Measurements from ENCODE around the gene CEP295NL.
"Not testable (repeated sequence)": the region's sequence is repeated elsewhere in the genome, so short reads cannot be mapped to it uniquely, and the experiment has no call there.

CEP295NL gene

GRCh38 chr17:78918979-78919378 lies 16.0 kb upstream of the CEP295NL start:
- Mint-ChIP-seq H3K4me1 (peaks cover 47% of the 10 kb centered on the region), H3K27me3 (no peaks in the 10 kb centered on the region), H3K4me3 (no peak overlapping the region), H3K27ac (no peak overlapping the region), H3K9me3 (no peaks in the 10 kb centered on the region)
- no peak for DNase-seq
- ATAC-seq: no peak

DNA sequence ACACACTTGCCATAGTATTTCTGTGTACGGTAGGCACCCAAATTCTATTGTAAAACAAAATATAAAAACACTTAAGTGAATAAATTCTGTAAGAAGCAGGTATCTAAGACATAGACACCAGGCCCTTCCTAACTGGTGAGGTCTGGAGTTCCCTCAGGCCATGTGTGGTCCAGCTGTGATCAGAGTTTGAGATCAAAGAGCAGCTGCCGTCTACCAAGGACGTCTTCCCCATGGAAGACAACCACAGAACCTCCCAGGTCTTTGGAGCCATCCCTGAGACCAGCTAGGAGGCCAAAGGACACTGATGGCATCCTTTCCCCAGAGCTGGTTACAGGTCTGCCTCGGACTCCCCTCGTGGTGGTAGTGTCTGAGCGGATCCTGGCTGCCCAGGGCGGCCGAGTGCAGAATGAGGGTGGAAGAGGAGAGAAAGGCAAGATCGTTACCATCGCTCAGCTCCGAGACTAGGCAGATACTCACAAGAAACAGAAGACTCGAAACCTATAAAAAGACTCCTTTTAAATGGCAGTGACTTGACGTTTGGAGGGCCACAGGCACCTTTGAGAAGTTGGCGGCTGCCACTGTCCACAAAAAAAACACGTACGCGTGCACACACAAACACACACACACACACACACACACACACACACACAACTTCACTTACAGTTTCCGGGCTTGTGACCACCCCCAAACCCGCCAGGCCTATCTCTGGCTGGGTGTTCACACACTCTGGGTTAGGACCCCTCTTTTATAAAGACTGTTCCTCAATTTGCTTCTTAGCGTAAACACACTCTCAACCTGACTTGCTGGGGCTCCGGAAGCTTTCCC lies 14.7 kb upstream of the CEP295NL start:
- H3K27ac Mint-ChIP-seq: no peak overlapping the region
- H3K4me1 Mint-ChIP-seq: peaks cover 33% of the 10 kb centered on the region
- no peak for DNase-seq
- no peak for ATAC-seq
- H3K27me3 Mint-ChIP-seq: no peaks in the 10 kb centered on the region
- H3K4me3 Mint-ChIP-seq: peak overlapping the region in 1 of 2 donors; percentile 45
- H3K9me3 Mint-ChIP-seq: no peaks in the 10 kb centered on the region

- H3K4me1 Mint-ChIP-seq: peaks cover 29% of the 10 kb centered on the region
- no peaks in the 10 kb centered on the region for H3K27me3 Mint-ChIP-seq
- H3K9me3 Mint-ChIP-seq: no peaks in the 10 kb centered on the region
- DNase-seq (no peak), ATAC-seq (no peak)
- peak overlapping the region; percentile 80 to 85 for H3K27ac Mint-ChIP-seq
- peak overlapping the region; percentile 10 to 74 for H3K4me3 Mint-ChIP-seq
Observed at GRCh38 chr17:78915872-78916632, 13.1 kb upstream of the CEP295NL start.

DNA sequence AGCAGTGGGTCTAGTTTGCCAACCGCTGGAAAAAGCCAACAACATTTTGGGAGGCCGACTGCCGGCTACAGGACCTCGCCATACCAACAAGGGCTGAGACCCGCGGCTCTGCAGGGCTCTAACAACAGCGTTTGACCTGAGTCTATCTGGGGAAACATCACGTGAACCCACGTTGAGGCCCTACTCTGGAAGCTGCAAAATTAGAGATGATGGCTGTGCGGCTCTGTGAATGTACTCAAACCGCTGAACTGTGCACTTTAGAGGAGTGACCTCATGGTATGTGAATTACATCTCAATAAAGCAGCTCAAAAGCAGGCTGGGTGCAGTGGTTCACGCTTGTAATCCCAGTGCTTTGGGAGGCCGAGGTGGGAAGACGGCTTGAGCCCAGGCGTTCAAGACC lies 10.1 kb upstream of the CEP295NL start:
- Mint-ChIP-seq H3K4me1 (peaks cover 23% of the 10 kb centered on the region), H3K9me3 (no peaks in the 10 kb centered on the region), H3K27ac (no peak overlapping the region), H3K27me3 (no peaks in the 10 kb centered on the region), H3K4me3 (no peak overlapping the region)
- ATAC-seq (no peak), DNase-seq (no peak)

- Mint-ChIP-seq H3K27ac (no peak overlapping the region), H3K4me3 (no peak overlapping the region), H3K27me3 (no peaks in the 10 kb centered on the region), H3K4me1 (peaks cover 15% of the 10 kb centered on the region), H3K9me3 (no peaks in the 10 kb centered on the region)
- ATAC-seq (no peak), DNase-seq (no peak)
Observed at GRCh38 chr17:78912082-78912481, 9.1 kb upstream of the CEP295NL start.

GRCh38 chr17:78911543-78911942 lies 8.5 kb upstream of the CEP295NL start:
- H3K27me3 Mint-ChIP-seq, H3K4me3 Mint-ChIP-seq, ATAC-seq, H3K9me3 Mint-ChIP-seq, DNase-seq, H3K27ac Mint-ChIP-seq: not testable (repeated sequence)
- peaks cover 12% of the 10 kb centered on the region for H3K4me1 Mint-ChIP-seq

- Mint-ChIP-seq H3K27me3 (no peaks in the 10 kb centered on the region), H3K4me3 (no peak overlapping the region), H3K27ac (no peak overlapping the region), H3K4me1 (peaks cover 3% of the 10 kb centered on the region), H3K9me3 (no peaks in the 10 kb centered on the region)
- DNase-seq: no peak
- ATAC-seq: no peak
Observed at GRCh38 chr17:78910497-78911284, 7.7 kb upstream of the CEP295NL start.

- no peak for ATAC-seq
- H3K9me3 Mint-ChIP-seq: no peaks in the 10 kb centered on the region
- H3K4me3 Mint-ChIP-seq: no peak overlapping the region
- H3K27ac Mint-ChIP-seq: peak overlapping the region; percentile 29 to 68
- H3K4me1 Mint-ChIP-seq: peaks cover 6% of the 10 kb centered on the region
- DNase-seq: no peak
- no peaks in the 10 kb centered on the region for H3K27me3 Mint-ChIP-seq
Observed at GRCh38 chr17:78908426-78908825, 5.4 kb upstream of the CEP295NL start.

DNA sequence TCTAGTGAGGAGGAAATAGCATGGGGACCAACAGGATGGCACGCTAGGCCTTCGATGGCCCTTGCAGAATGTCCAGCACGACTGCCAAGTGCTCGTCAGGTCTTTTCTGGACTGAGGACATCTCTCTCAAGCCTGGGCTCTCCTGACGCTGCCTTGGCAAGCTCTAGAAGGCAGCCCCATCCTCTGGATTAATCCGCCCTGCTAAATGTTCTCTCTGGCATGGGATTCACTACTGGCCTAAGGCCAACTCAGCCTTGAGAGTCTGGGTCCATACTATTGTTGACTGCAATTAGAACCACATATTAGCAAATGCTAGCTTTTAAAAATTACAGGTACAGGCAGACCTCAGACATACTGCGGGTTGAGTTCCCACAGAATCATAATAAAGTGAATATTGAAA lies 2.5 kb upstream of the CEP295NL start:
- peaks cover 6% of the 10 kb centered on the region for H3K27me3 Mint-ChIP-seq
- H3K9me3 Mint-ChIP-seq: no peaks in the 10 kb centered on the region
- H3K4me3 Mint-ChIP-seq: no peak overlapping the region
- H3K4me1 Mint-ChIP-seq: peaks cover 17% of the 10 kb centered on the region
- no peak for DNase-seq
- no peak overlapping the region for H3K27ac Mint-ChIP-seq
- ATAC-seq: no peak

- Mint-ChIP-seq H3K27ac (no peak overlapping the region), H3K4me1 (peaks cover 17% of the 10 kb centered on the region), H3K4me3 (no peak overlapping the region), H3K9me3 (no peaks in the 10 kb centered on the region), H3K27me3 (peaks cover 6% of the 10 kb centered on the region)
- ATAC-seq (no peak), DNase-seq (no peak)
Observed at GRCh38 chr17:78905116-78905515, 2.1 kb upstream of the CEP295NL start.

- no peak overlapping the region for H3K4me3 Mint-ChIP-seq
- no peak for ATAC-seq
- H3K9me3 Mint-ChIP-seq: no peaks in the 10 kb centered on the region
- no peak overlapping the region for H3K27ac Mint-ChIP-seq
- DNase-seq: no peak
- H3K27me3 Mint-ChIP-seq: peaks cover 6% of the 10 kb centered on the region
- peaks cover 17% of the 10 kb centered on the region for H3K4me1 Mint-ChIP-seq
Observed at GRCh38 chr17:78904371-78904770, 1.4 kb upstream of the CEP295NL start.

DNA sequence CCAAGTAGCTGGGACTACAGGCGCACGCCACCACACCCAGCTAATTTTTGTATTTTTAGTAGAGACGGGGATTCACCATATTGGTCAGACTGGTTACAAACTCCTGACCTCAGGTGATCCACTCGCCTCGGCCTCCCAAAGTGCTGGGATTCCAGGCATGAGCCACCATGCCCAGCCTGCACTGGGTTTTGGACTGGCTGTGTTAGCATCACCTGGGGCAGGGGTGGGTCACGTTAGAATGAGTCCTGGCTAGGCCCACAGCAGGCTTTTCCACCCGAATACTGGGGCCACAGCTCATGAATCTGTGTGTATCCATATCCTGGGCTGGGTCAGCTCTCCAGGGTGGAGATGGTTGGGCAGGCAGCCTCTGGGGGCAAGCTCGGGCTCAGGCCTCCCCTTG lies 770 bp downstream of the CEP295NL start:
- not testable (repeated sequence) for H3K9me3 Mint-ChIP-seq, H3K27me3 Mint-ChIP-seq, H3K4me3 Mint-ChIP-seq, H3K27ac Mint-ChIP-seq, DNase-seq, ATAC-seq
- H3K4me1 Mint-ChIP-seq: peaks cover 17% of the 10 kb centered on the region

GRCh38 chr17:78901806-78902205 lies 1.2 kb downstream of the CEP295NL start:
- no peak overlapping the region for H3K4me3 Mint-ChIP-seq
- peaks cover 17% of the 10 kb centered on the region for H3K4me1 Mint-ChIP-seq
- DNase-seq (no peak), ATAC-seq (no peak)
- no peaks in the 10 kb centered on the region for H3K9me3 Mint-ChIP-seq
- peaks cover 6% of the 10 kb centered on the region for H3K27me3 Mint-ChIP-seq
- H3K27ac Mint-ChIP-seq: no peak overlapping the region

DNA sequence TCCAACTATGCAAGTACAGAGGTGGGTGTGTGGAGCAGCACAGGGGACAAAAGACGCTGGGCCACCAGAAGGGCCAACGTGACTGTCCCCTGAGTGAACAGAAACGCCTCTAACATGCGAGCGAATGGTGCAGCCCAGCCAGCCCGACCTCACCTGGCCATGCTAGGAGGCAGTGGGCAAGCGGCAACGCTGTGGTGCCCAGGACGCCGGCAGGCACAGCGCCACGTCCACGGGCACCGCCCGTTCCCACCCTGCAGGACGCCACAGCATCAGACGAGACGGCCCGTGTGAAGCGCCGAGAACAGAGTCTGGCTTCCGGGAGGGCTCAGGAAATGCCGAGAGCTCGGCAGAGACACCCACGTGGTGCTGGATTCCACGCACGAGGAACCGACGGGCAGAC lies 2.2 kb downstream of the CEP295NL start:
- H3K27ac Mint-ChIP-seq: no peak overlapping the region
- H3K4me1 Mint-ChIP-seq: peaks cover 17% of the 10 kb centered on the region
- ATAC-seq (no peak), DNase-seq (no peak)
- no peak overlapping the region for H3K4me3 Mint-ChIP-seq
- no peaks in the 10 kb centered on the region for H3K9me3 Mint-ChIP-seq
- peaks cover 6% of the 10 kb centered on the region for H3K27me3 Mint-ChIP-seq

DNA sequence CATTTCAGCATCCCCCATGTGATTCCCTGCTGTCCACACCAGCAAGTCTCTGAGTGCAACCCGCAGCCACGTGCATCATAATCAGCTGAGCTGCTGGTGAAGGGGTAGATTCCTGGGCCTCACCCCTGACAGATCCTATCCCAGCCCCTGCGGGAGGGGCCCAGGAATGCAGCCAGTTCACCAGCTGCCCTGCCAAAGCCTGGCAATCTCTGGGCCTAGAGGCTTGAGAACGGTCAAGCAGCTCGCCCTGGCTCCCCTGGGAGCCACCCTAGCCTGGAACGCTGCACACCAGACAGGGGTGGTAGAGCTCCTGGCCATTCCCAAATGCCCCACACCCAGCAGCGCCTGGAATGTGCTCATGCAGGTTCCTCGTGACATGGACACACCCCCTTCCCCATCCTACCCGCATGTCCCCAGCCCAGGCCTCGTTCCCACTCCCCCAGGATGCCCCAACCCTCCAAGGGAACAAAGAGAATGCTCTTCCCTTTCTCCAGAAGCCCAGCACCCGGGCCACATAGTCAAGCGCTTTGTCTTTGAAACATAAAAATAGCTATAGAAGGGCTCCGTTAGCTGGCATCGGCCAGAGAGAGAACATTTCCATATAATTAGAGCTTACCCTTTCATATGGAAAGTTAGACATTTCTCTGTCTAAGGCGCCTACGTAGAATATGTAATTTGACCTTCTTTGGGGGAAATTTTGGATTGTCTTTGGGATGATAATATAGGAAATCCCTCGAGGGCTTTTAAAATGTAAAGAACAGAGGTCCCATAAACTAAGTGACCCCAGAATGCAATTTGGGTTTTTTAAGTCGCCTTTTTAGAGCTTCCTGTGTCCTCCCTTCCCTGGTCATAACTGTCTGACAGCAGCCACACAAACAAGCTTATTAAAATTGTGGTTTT lies 3.4 kb downstream of the CEP295NL start:
- Mint-ChIP-seq H3K4me3 (no peak overlapping the region), H3K4me1 (peaks cover 17% of the 10 kb centered on the region), H3K27me3 (peaks cover 6% of the 10 kb centered on the region), H3K27ac (peak overlapping the region in 1 of 2 donors; percentile 15), H3K9me3 (no peaks in the 10 kb centered on the region)
- DNase-seq: no peak
- no peak for ATAC-seq
